ENCODE data around the gene TMPRSS11E. TPM values are rescaled to one million over a fixed set of nuclear protein-coding genes. Genes with fewer than 3 reads are reported as not detected.

Gene TMPRSS11E
- polyA plus RNA-seq, 3 donors, result not detected

DNA sequence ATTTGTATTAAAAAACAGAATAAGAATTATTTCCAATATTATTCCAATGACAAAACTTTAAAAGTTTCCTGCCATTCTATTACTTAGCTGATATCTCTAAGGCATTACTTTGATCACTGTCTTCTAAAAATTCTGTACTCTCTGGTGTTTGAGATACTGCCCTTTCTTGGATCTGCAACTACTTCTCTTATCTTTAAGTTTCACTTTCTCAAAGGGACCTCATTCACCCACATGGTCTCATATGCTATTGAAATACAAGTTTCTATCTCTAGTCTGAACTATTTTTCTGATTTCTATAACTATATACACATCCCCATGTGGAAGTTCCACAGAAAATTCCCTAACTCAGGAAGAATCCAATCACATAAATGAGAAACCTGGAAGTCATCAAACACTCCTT lies 22.2 kb downstream of the TMPRSS11E start:
- H3K27me3 Mint-ChIP-seq (ENCODE audit: low read depth in 3 of 3), result peaks cover 0 to 3% (median 0%) of the 10 kb centered on the region in 3 donors

GRCh38 chr4:68476191-68476590 lies 28.9 kb downstream of the TMPRSS11E start:
- H3K36me3 ChIP-seq (replicated peaks in 1 of 2; ENCODE audit: control insufficient read depth in 1 of 2, insufficient read depth in 2 of 2, low read length in 2 of 2), result no peaks in the 10 kb centered on the region
- H3K4me1 ChIP-seq (ENCODE audit: control insufficient read depth in 1 of 2, insufficient read depth in 2 of 2, low read length in 2 of 2), result no peaks in the 10 kb centered on the region
- H3K9me3 ChIP-seq (replicated peaks in 1 of 2; ENCODE audit: control insufficient read depth in 1 of 2, insufficient read depth in 1 of 2, low read length in 2 of 2), result no peaks in the 10 kb centered on the region
- H3K4me1 Mint-ChIP-seq, result no peaks in the 10 kb centered on the region
- no peak overlapping the region for H3K4me3 Mint-ChIP-seq
- no peak for DNase-seq
- H3K27ac ChIP-seq (ENCODE audit: low read depth in 1 of 2, low read length in 2 of 2), result no peak overlapping the region
- H3K27me3 ChIP-seq (ENCODE audit: control insufficient read depth in 2 of 2, insufficient read depth in 2 of 2, low read length in 2 of 2), result no peaks in the 10 kb centered on the region
- H3K27ac Mint-ChIP-seq, result no peak overlapping the region
- no peak overlapping the region for H3K4me3 ChIP-seq (replicated peaks in 1 of 3; ENCODE audit: low read depth in 2 of 3, low read length in 3 of 3)
- H3K36me3 Mint-ChIP-seq, result no peaks in the 10 kb centered on the region
- H3K79me2 ChIP-seq (ENCODE audit: insufficient read depth, low read length), result no peaks in the 10 kb centered on the region
- no peak overlapping the region for H2AFZ ChIP-seq (ENCODE audit: insufficient read depth, low read depth, low read length, poor library complexity, severe bottlenecking)
- H3K9me3 Mint-ChIP-seq, result peaks cover 0 to 4% (median 2%) of the 10 kb centered on the region in 7 donors
- peaks cover 0 to 2% (median 1%) of the 10 kb centered on the region in 3 donors for H3K27me3 Mint-ChIP-seq (ENCODE audit: low read depth in 3 of 3)
- H4K20me1 ChIP-seq (ENCODE audit: insufficient read depth, low read length), result no peaks in the 10 kb centered on the region
- 100% methylated on average over 1 of the region's 5 CpGs for WGBS (ENCODE audit: insufficient coverage)
- intact Hi-C loops (cut with micrococcal nuclease), result no loop called here
- no peak overlapping the region for H3K4me2 ChIP-seq (replicated peaks; ENCODE audit: extremely low read depth, low read length, poor library complexity, severe bottlenecking)
- TF ChIP-seq, protein P1, sequence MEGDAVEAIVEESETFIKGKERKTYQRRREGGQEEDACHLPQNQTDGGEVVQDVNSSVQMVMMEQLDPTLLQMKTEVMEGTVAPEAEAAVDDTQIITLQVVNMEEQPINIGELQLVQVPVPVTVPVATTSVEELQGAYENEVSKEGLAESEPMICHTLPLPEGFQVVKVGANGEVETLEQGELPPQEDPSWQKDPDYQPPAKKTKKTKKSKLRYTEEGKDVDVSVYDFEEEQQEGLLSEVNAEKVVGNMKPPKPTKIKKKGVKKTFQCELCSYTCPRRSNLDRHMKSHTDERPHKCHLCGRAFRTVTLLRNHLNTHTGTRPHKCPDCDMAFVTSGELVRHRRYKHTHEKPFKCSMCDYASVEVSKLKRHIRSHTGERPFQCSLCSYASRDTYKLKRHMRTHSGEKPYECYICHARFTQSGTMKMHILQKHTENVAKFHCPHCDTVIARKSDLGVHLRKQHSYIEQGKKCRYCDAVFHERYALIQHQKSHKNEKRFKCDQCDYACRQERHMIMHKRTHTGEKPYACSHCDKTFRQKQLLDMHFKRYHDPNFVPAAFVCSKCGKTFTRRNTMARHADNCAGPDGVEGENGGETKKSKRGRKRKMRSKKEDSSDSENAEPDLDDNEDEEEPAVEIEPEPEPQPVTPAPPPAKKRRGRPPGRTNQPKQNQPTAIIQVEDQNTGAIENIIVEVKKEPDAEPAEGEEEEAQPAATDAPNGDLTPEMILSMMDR (IDR thresholded peaks at IDR 0.05), result no peak
- H3K9ac ChIP-seq (ENCODE audit: insufficient read depth, low read length, poor library complexity, severe bottlenecking), result no peak overlapping the region

More for the DNA sequence above, 22.2 kb downstream of the TMPRSS11E start:
- Histone ChIP-seq H3K4me1 (ENCODE audit: control insufficient read depth in 1 of 2, insufficient read depth in 2 of 2, low read length in 2 of 2) (no peaks in the 10 kb centered on the region), H2AFZ (ENCODE audit: insufficient read depth, low read depth, low read length, poor library complexity, severe bottlenecking) (no peak overlapping the region), H3K9ac (ENCODE audit: insufficient read depth, low read length, poor library complexity, severe bottlenecking) (no peak overlapping the region), H3K27me3 (ENCODE audit: control insufficient read depth in 2 of 2, insufficient read depth in 2 of 2, low read length in 2 of 2) (no peaks in the 10 kb centered on the region), H3K79me2 (ENCODE audit: insufficient read depth, low read length) (no peaks in the 10 kb centered on the region), H3K4me3 (replicated peaks in 1 of 3; ENCODE audit: low read depth in 2 of 3, low read length in 3 of 3) (no peak overlapping the region), H3K27ac (ENCODE audit: low read depth in 1 of 2, low read length in 2 of 2) (no peak overlapping the region), H4K20me1 (ENCODE audit: insufficient read depth, low read length) (no peaks in the 10 kb centered on the region), H3K4me2 (replicated peaks; ENCODE audit: extremely low read depth, low read length, poor library complexity, severe bottlenecking) (no peak overlapping the region), H3K9me3 (replicated peaks in 1 of 2; ENCODE audit: control insufficient read depth in 1 of 2, insufficient read depth in 1 of 2, low read length in 2 of 2) (no peaks in the 10 kb centered on the region), H3K36me3 (replicated peaks in 1 of 2; ENCODE audit: control insufficient read depth in 1 of 2, insufficient read depth in 2 of 2, low read length in 2 of 2) (no peaks in the 10 kb centered on the region)
- Mint-ChIP-seq H3K9me3 (peaks cover 0 to 2% (median 0%) of the 10 kb centered on the region in 7 donors), H3K4me1 (no peaks in the 10 kb centered on the region), H3K4me3 (no peak overlapping the region), H3K27ac (no peak overlapping the region), H3K36me3 (no peaks in the 10 kb centered on the region)
- no peak for DNase-seq
- intact Hi-C loops (cut with micrococcal nuclease), result no loop called here
- TF ChIP-seq, protein P1 (IDR thresholded peaks at IDR 0.05), result no peak
